Nephron (organoid): Measurements from ENCODE around the gene MARK1.
"Not testable (repeated sequence)": the region's sequence is repeated elsewhere in the genome, so short reads cannot be mapped to it uniquely, and the experiment has no call there.

Source experiments
- H3K27ac Mint-ChIP-seq, 3 experiments: 2 replicates each; pipeline ENCODE4 v1.8.0; 2020; ENCODE audit warnings: mixed read lengths in 3 of 3, mild to moderate bottlenecking in 2 of 3, moderate library complexity in 1 of 3
- H3K27me3 Mint-ChIP-seq: 2 replicates; pipeline ENCODE4 v1.8.0; 2021; ENCODE audit warnings: low read depth, mild to moderate bottlenecking, moderate library complexity, mixed read lengths
- H3K36me3 Mint-ChIP-seq: 2 replicates; pipeline ENCODE4 v1.8.0; 2020; ENCODE audit warnings: low read depth, mixed read lengths
- H3K4me1 Mint-ChIP-seq: 2 replicates; pipeline ENCODE4 v1.8.0; 2020; ENCODE audit warnings: mixed read lengths
- H3K4me3 Mint-ChIP-seq, 3 experiments: 2 replicates each; pipeline ENCODE4 v1.8.0; 2020; ENCODE audit warnings: mild to moderate bottlenecking in 3 of 3, mixed read lengths in 3 of 3, moderate library complexity in 2 of 3
- H3K9me3 Mint-ChIP-seq: 2 replicates; pipeline ENCODE4 v1.8.0; 2020; ENCODE audit warnings: mixed read lengths
- CTCF ChIP-seq, 3 experiments: fragments of 200-600 bp; sonication (generic); IDR thresholded peaks; one replicate each; pipeline ENCODE4 v1.5.0; 2021; ENCODE audit warnings: antibody characterized with exemption in 3 of 3; ENCODE audit not compliant: unreplicated experiment in 3 of 3

MARK1 gene

GRCh38 chr1:220604926-220605325 is 77.0 kb downstream of the MARK1 start:
- H3K4me3 Mint-ChIP-seq: no peak overlapping the region
- peaks cover 17% of the 10 kb centered on the region for H3K36me3 Mint-ChIP-seq
- no peaks in the 10 kb centered on the region for H3K4me1 Mint-ChIP-seq
- TF ChIP-seq CTCF (IDR thresholded peaks at IDR 0.05; ENCODE audit: unreplicated experiment in 3 of 3): no peak
- peaks cover 8% of the 10 kb centered on the region for H3K9me3 Mint-ChIP-seq
- H3K27me3 Mint-ChIP-seq: no peaks in the 10 kb centered on the region
- H3K27ac Mint-ChIP-seq: no peak overlapping the region

GRCh38 chr1:220605651-220606050 is 77.7 kb downstream of the MARK1 start:
- peaks cover 17% of the 10 kb centered on the region for H3K36me3 Mint-ChIP-seq
- not testable (repeated sequence) for H3K27ac Mint-ChIP-seq, H3K9me3 Mint-ChIP-seq, H3K4me3 Mint-ChIP-seq, H3K27me3 Mint-ChIP-seq, H3K4me1 Mint-ChIP-seq

GRCh38 chr1:220611100-220611499 is 83.2 kb downstream of the MARK1 start:
- H3K4me3 Mint-ChIP-seq, H3K27me3 Mint-ChIP-seq, H3K4me1 Mint-ChIP-seq, H3K27ac Mint-ChIP-seq, H3K9me3 Mint-ChIP-seq: not testable (repeated sequence)
- peaks cover 14% of the 10 kb centered on the region for H3K36me3 Mint-ChIP-seq

- TF ChIP-seq CTCF (IDR thresholded peaks at IDR 0.05; ENCODE audit: unreplicated experiment in 3 of 3): no peak
- peaks cover 4% of the 10 kb centered on the region for H3K36me3 Mint-ChIP-seq
- H3K27me3 Mint-ChIP-seq: no peaks in the 10 kb centered on the region
- no peak overlapping the region for H3K27ac Mint-ChIP-seq
- no peaks in the 10 kb centered on the region for H3K9me3 Mint-ChIP-seq
- H3K4me3 Mint-ChIP-seq: no peak overlapping the region
- H3K4me1 Mint-ChIP-seq: peaks cover 6% of the 10 kb centered on the region
Observed at GRCh38 chr1:220616836-220617235, 88.9 kb downstream of the MARK1 start.

GRCh38 chr1:220628431-220628830 is 100.5 kb downstream of the MARK1 start:
- TF ChIP-seq CTCF (IDR thresholded peaks at IDR 0.05; ENCODE audit: unreplicated experiment in 3 of 3): no peak
- Mint-ChIP-seq H3K9me3 (no peaks in the 10 kb centered on the region), H3K4me3 (no peak overlapping the region), H3K27ac (no peak overlapping the region), H3K36me3 (peaks cover 15% of the 10 kb centered on the region), H3K4me1 (peaks cover 7% of the 10 kb centered on the region), H3K27me3 (no peaks in the 10 kb centered on the region)

GRCh38 chr1:220631238-220631815 is 103.4 kb downstream of the MARK1 start:
- Mint-ChIP-seq H3K9me3 (no peaks in the 10 kb centered on the region), H3K27ac (no peak overlapping the region), H3K4me1 (peaks cover 7% of the 10 kb centered on the region), H3K27me3 (no peaks in the 10 kb centered on the region), H3K36me3 (peaks cover 8% of the 10 kb centered on the region), H3K4me3 (no peak overlapping the region)
- no peak for TF ChIP-seq CTCF (IDR thresholded peaks at IDR 0.05; ENCODE audit: unreplicated experiment in 3 of 3)

GRCh38 chr1:220637759-220638158 is 109.8 kb downstream of the MARK1 start:
- no peak overlapping the region for H3K4me3 Mint-ChIP-seq
- no peaks in the 10 kb centered on the region for H3K4me1 Mint-ChIP-seq
- no peak overlapping the region for H3K27ac Mint-ChIP-seq
- peaks cover 8% of the 10 kb centered on the region for H3K36me3 Mint-ChIP-seq
- no peaks in the 10 kb centered on the region for H3K27me3 Mint-ChIP-seq
- H3K9me3 Mint-ChIP-seq: no peaks in the 10 kb centered on the region
- no peak for TF ChIP-seq CTCF (IDR thresholded peaks at IDR 0.05; ENCODE audit: unreplicated experiment in 3 of 3)
